Upper lobe of left lung (tissue), 4 donors: ENCODE measurements around the gene ZNF221.

Source experiments
- POLR2A ChIP-seq, 4 donors: fragments of 450-650 bp; IDR thresholded peaks; one replicate each; pipeline ENCODE4 v1.5.1; 2016 to 2017; ENCODE audit warnings: antibody characterized with exemption in 4 of 4, mild to moderate bottlenecking in 2 of 4
- POLR2AphosphoS5 ChIP-seq, 2 donors: sonication (generic); formaldehyde crosslinking; IDR thresholded peaks; one replicate each; pipeline ENCODE4 v1.5.1; 2017; ENCODE audit warnings: antibody characterized with exemption in 2 of 2
- TF ChIP-seq, protein P1 (sequence below), 6 experiments: fragments of 450-650 bp in 4 of 6; fragments of 200-600 bp in 2 of 6; sonication (generic) in 2 of 6; IDR thresholded peaks; one replicate each; pipeline ENCODE4 v1.5.1; 2016 to 2019; ENCODE audit warnings: antibody characterized with exemption in 6 of 6

DNA sequence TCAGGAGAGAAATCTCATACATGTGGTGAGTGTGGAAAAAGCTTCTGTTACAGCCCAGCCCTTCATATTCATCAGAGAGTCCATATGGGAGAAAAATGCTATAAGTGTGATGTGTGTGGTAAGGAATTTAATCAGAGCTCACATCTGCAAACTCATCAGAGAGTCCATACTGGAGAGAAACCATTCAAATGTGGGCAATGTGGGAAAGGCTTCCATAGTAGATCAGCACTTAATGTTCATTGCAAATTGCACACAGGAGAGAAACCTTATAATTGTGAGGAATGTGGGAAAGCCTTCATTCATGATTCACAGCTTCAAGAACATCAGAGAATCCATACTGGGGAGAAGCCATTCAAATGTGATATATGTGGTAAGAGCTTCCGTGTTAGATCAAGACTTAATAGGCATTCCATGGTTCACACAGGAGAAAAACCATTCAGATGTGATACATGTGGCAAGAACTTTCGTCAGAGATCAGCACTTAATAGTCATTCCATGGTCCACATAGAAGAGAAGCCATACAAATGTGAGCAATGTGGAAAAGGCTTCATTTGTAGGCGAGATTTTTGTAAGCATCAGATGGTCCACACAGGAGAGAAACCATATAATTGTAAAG is 15.2 kb downstream of the ZNF221 start:
- TF ChIP-seq, protein P1, sequence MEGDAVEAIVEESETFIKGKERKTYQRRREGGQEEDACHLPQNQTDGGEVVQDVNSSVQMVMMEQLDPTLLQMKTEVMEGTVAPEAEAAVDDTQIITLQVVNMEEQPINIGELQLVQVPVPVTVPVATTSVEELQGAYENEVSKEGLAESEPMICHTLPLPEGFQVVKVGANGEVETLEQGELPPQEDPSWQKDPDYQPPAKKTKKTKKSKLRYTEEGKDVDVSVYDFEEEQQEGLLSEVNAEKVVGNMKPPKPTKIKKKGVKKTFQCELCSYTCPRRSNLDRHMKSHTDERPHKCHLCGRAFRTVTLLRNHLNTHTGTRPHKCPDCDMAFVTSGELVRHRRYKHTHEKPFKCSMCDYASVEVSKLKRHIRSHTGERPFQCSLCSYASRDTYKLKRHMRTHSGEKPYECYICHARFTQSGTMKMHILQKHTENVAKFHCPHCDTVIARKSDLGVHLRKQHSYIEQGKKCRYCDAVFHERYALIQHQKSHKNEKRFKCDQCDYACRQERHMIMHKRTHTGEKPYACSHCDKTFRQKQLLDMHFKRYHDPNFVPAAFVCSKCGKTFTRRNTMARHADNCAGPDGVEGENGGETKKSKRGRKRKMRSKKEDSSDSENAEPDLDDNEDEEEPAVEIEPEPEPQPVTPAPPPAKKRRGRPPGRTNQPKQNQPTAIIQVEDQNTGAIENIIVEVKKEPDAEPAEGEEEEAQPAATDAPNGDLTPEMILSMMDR (IDR thresholded peaks at IDR 0.05) = no peak
- no peak for TF ChIP-seq POLR2A (IDR thresholded peaks at IDR 0.05)
- TF ChIP-seq POLR2AphosphoS5 (IDR thresholded peaks at IDR 0.05) = no peak
